Dendritic cell treated with granulocyte-macrophage colony-stimulating factor and Interleukin-4, amounts not matched to agents 40 ng/mL and 50 ng/mL, for 4 days (primary cell): Measurements from ENCODE around the gene BTAF1.

Source experiments
- H3K27ac Mint-ChIP-seq: one replicate; pipeline ENCODE4 v1.8.0; 2022; ENCODE audit warnings: mild to moderate bottlenecking, mixed read lengths
- H3K27me3 Mint-ChIP-seq: one replicate; pipeline ENCODE4 v1.8.0; 2022; ENCODE audit warnings: mild to moderate bottlenecking, mixed read lengths
- H3K36me3 Mint-ChIP-seq: one replicate; pipeline ENCODE4 v1.8.0; 2022; ENCODE audit warnings: low read depth, mixed read lengths
- H3K4me1 Mint-ChIP-seq: one replicate; pipeline ENCODE4 v1.8.0; 2022; ENCODE audit warnings: low read depth, mixed read lengths
- H3K4me3 Mint-ChIP-seq: one replicate; pipeline ENCODE4 v1.8.0; 2022; ENCODE audit warnings: mild to moderate bottlenecking, moderate library complexity, mixed read lengths
- H3K9me3 Mint-ChIP-seq: one replicate; pipeline ENCODE4 v1.8.0; 2022; ENCODE audit warnings: mixed read lengths
- intact Hi-C: fragments of 100-400 bp; cut with micrococcal nuclease; formaldehyde crosslinking; loops from one replicate; pipeline ENCODE4 v1.15.0; 2022

Gene BTAF1

DNA sequence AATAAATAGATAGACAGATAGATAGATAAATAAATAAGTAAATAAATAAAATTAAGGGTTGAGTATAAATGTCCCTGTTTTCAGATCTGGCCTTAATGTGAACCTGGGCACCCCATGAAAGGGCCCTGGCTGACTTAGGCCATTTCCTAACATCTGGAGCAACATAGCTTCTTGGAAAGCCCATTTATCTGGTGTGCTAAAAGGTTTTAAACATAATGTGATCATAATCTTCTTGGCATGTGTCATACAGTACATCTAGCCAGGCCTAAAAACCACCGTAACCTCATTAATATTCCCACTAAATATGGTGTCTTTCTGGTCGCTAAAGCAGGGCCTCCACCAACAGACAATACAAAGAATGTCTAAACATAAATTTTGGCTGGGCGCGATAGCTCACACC is 142.8 kb downstream of the BTAF1 start:
- H3K4me1 Mint-ChIP-seq = no peaks in the 10 kb centered on the region
- no peaks in the 10 kb centered on the region for H3K27me3 Mint-ChIP-seq
- H3K4me3 Mint-ChIP-seq = no peak overlapping the region
- intact Hi-C loops = no loop called here
- peaks cover 6% of the 10 kb centered on the region for H3K36me3 Mint-ChIP-seq
- H3K27ac Mint-ChIP-seq = no peak overlapping the region
- no peaks in the 10 kb centered on the region for H3K9me3 Mint-ChIP-seq

DNA sequence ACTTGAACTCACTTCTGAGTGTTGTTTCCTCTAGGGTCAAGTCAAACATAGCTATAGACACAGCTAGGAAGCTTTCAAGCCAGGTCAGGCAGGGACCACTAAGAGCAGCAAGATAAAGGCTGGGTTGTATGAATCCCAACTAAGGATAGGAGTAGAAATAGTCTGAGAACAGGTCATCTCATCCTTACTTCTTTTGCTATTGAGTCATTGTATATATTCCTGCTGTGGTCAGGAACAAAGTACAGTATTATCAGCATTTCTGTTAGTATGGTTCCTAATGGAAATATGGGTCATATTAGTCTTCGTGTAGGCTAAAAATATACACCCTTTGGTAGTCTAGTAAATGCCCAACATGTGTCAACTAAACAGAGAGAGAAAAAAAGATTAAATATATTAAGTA is 145.3 kb downstream of the BTAF1 start:
- Mint-ChIP-seq H3K9me3 (no peaks in the 10 kb centered on the region), H3K4me3 (no peak overlapping the region), H3K27me3 (no peaks in the 10 kb centered on the region), H3K27ac (no peak overlapping the region), H3K4me1 (no peaks in the 10 kb centered on the region), H3K36me3 (peaks cover 6% of the 10 kb centered on the region)
- intact Hi-C loops = no loop called here

DNA sequence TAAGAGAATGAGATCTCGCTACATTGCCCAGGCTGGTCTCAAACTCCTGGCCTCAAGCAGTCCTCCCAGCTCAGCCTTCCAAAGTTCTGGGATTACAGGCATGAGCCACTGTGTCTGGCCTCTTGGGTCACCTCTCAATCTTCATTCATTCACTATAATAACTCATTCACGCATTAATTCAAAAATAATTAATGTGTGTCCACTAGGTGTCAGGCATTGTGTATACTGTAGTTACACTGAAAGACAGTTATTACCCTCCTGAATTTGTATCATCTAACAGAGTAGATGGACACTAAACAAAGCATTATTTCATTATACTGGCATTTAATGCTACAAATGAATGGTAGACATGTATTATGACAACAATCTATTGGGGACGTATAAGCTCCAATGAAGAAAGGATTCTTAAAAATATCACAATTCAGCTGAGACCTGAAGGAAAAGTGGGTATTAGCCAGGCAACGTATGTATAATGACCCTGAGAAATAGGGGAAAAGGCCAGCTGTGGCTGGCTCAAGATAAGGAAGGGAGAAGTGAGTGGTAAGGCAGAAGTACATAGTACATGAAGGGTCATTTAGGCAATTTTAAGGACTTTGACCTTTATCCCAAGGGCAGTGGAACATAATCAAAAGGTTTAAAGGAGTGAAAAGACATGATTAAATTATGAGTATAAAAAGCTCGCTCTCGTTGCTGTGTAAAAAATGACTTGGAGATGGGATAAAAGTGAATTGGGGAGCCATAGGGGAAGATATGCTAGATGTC is 150.7 kb downstream of the BTAF1 start:
- Mint-ChIP-seq H3K4me3 (no peak overlapping the region), H3K27ac (no peak overlapping the region), H3K36me3 (peaks cover 45% of the 10 kb centered on the region), H3K9me3 (no peaks in the 10 kb centered on the region), H3K27me3 (no peaks in the 10 kb centered on the region), H3K4me1 (peaks cover 11% of the 10 kb centered on the region)
- intact Hi-C loops = no loop called here

DNA sequence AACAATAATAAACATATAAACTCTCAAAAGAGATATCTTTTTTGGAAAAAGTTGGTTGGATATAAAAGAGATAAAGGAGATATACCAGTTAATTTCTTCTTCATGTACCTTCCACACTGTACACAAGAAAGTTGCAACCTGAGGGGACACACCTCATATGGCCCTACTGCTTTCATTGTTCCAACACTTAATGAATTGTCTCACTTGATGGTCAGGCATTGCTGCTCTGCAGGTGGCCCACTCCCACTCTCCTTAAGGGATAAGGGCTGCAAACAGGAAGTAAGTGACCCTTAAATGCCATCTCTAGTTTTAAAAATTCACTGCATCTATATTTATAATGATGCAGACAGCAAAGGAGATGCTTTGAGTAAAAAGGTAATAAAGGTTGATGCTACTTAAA is 152.3 kb downstream of the BTAF1 start:
- Mint-ChIP-seq H3K36me3 (peaks cover 58% of the 10 kb centered on the region), H3K27me3 (no peaks in the 10 kb centered on the region), H3K27ac (no peak overlapping the region), H3K9me3 (no peaks in the 10 kb centered on the region), H3K4me1 (peaks cover 11% of the 10 kb centered on the region), H3K4me3 (no peak overlapping the region)
- intact Hi-C loops = no loop called here

DNA sequence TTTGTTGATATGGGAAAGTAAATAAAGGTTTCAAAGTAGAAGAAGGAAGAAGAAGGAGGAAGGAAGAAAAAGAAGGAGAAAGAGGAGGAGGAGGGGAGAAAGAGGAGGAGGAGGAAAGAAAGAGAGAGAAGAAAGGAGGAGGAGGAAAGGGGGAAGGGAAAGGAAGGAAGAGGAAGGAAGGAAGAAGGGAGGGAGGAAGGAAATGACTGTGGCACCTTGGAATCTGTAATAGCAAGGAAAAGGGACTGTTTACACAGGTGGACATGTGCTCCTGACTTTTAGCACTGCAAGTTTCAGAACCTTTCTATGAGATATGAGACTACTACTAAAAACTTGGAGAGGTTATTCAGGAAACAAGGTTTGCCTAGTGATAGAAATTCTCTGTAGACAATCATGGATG is 153.2 kb downstream of the BTAF1 start:
- H3K27me3 Mint-ChIP-seq = no peaks in the 10 kb centered on the region
- intact Hi-C loops = no loop called here

DNA sequence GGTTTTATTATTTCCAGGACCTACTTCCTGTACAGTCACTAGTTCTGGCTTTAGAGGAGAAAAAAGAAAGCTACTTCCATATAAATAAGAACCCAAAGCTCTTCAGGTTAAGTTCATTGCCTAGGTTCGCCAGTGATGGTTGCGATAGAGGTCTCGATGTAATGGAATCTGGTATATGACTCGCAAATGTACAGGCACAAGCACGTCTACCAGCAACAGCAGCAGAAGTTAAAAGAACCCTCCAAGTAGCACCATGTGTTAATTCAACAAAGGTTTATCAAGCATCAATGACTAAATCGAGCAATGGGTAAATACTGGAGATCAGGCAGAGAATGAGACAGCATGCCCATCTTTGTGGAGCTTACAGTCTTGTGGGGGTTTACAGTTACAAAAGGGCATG is 155.4 kb downstream of the BTAF1 start:
- Mint-ChIP-seq H3K27ac (no peak overlapping the region), H3K9me3 (no peaks in the 10 kb centered on the region), H3K36me3 (peaks cover 66% of the 10 kb centered on the region), H3K4me1 (peaks cover 21% of the 10 kb centered on the region), H3K27me3 (no peaks in the 10 kb centered on the region), H3K4me3 (no peak overlapping the region)
- intact Hi-C loops = no loop called here

More for the DNA sequence above, 153.2 kb downstream of the BTAF1 start:
- peaks cover 66% of the 10 kb centered on the region for H3K36me3 Mint-ChIP-seq
- H3K27ac Mint-ChIP-seq = no peak overlapping the region
- H3K4me3 Mint-ChIP-seq = no peak overlapping the region
- peaks cover 11% of the 10 kb centered on the region for H3K4me1 Mint-ChIP-seq
- no peaks in the 10 kb centered on the region for H3K9me3 Mint-ChIP-seq
